ENCODE results near the gene CYP27B1.

The CYP27B1 gene

DNA sequence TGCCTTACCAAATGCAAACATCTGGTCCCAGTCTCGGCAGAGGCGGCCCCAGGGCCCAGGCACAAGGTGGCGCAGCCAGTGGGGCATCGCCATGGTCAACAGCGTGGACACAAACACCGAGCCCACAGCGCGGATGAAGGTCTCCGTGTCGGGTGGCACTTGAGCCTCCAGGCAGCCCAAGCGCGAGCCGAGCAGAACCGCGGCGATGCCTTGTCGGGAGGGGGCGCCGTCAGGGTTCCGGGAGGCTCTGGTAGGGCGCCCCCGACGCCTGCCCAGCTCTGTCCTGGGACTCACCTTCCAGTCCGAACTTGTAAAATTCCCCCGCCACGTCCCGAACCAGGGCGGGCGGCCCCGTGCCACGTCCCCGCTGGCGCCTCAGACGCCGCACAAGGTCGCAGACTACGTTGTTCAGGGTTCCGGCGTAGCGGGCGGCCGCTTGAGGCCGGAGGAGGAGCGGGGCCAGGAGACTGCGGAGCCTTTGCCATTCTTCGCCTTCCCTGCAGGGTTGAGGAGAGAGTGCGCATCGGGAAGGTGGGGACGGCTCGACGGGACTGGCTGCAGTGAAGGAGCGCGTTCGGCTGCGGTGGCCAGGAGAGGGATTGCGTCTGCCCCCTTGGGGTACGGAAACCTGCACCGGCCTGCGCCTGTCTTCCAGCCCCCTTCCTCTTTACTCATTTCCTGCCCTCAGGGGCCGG is 1.7 kb downstream of the CYP27B1 start:
- DNase-seq = no peak

DNA sequence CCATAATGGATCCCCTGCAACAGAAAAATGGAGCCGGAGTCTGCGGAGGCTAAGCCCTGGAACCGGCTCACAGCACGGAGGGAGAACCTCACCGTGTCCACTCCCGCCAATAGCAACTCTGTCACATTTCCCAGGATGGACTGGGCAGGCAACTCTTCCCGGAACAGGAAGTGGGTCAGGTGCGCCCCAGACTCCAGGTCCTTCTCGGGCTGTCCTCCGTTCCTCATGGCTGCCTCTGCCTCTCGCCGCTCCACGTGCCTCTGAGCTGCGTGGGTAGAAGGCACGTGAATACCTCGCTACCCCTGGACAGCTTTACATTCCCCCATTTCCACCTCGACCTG is 2.2 kb downstream of the CYP27B1 start:
- no peak for DNase-seq

DNA sequence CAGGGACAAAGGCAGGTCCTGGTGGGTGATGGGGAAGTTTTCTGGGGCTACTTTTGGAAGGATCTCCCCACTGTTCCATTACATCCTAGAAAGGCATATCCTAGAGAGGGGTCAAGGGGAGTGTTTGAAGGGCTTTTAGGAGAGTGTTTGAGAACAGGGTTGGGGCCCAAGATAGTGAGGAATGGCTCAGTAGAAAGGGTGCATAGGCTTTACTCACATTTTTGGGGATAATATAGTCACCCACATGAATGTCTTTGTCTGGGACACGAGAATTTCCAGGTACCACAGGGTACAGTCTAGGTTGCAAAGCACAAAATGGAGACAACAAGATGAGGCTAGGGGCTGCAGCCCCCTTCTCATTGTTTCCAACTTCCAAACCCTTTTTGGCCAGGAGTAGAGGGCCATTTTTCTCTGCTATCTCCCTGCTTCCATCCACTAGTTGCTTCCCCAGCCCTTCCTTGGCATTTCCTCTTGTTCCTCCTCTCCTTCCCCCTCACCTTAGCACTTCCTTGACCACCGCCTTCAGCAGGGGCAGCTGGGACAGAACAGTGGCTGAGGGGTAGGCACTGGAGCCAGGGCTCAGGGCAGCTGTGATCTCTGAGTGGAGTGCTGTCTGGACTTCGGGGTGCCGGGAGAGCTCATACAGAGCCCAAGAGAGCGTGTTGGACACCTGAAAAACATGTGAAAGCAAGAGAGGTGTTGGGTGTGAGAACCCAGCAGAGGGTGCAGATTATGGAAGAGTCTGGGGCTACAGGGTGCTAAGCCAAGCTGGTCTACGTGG is 2.8 kb downstream of the CYP27B1 start:
- no peak for DNase-seq

DNA sequence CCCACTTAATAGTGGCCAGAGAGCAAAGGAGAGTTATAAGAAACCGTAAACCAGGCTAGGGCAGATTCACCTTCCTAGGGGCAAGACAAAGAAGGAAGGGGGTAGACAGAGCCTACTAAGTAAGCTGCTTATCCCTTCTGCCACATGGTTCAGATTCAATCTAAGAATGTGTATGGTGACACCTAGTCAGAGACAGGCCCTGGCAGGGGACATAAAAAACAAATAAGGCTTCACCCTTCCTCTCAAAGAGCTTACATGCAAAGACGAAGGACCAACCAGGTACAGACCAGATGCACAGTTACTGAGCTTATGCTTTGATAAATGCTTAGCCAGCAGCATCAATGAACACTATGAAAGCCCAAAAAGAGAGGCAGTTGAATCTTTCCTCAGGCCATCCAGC is 4.4 kb downstream of the CYP27B1 start:
- no peak for DNase-seq

DNA sequence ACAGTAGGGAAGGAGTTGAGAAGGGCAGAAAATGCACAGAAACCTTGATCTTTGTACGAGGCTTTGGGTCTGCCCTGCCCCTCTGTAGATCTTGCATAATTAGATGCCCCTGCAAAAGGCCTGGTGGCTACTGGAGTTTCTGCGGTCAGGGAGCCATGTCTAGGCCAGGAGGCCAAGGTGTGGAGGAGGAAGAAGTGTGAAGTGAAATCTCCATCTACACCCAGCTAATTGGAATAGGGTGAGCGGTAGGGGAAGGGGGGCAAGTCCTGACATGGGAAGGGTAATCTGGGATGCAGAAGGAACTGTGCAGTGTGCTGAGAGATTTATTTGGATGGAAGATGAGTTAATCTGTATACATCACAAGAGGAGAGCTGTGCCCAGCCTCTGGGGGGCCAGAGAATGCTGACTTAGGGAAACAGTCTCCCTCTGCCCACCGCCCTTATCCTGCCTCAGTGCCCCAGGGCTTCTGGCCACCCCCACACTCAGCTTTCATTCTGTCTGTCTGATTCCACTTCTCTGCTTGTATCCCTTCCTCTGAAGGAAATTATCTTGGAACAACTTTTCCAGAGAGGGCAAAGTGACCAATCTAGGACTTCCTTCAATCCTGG is 5.4 kb downstream of the CYP27B1 start:
- DNase-seq = no peak

DNA sequence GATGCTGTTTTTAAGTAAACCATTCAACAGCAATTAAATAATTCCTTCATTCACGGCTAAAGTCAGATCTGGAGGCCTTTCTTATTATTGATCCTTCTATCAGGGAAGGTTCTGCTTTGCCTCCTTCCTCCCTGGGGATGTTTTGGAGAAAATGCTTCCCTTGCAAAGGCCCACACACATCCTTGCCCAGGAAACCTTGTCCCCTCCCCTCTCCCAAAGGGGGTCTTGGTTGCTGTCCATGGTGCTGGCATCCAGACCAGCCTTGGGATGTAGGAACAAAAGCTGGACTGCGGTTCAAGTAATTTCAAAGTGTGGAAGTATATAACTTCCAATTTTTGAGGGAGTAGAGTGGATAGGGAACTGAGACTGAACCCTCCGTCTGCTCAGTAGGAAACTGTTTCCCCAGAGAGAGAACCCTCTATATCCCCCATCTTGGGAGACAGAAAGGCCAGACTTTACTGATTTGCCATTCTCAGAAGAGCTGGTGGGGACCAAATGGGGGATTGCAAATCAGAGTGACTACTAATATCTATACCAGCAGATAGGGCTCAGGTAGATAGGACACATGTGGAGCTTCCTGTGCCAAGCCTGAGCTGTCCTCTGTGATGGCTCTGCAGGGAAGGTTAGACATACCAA is 6.4 kb downstream of the CYP27B1 start:
- DNase-seq = no peak

DNA sequence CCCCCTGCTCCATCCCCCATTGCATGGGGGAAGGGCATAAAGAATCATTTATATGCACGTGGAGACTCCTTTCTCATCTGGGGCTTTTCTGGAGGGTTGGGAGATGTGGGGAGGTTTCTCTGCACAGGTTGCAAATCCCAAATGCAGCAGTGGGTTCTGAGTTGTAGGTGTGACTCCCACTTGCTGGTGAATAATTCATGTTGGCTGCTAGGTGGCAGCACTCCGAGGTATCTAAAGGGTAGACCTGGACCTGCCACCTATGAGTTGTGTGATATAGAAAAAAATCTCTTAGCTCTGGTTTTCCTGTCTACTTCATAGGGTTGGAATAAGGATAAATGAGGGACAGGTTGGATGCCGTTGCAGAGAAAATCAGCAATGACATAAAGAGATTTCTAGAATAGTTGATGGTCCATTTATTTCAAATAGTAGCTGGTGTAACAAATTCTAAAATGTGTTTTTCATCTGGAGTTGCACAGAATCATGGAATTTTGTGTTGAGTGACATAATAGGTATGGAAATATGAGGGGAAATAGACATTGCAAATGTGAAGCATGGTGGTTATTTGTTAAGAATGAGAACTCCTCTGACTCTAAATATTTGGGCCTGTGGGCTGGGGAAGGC is 7.4 kb downstream of the CYP27B1 start:
- no peak for DNase-seq

DNA sequence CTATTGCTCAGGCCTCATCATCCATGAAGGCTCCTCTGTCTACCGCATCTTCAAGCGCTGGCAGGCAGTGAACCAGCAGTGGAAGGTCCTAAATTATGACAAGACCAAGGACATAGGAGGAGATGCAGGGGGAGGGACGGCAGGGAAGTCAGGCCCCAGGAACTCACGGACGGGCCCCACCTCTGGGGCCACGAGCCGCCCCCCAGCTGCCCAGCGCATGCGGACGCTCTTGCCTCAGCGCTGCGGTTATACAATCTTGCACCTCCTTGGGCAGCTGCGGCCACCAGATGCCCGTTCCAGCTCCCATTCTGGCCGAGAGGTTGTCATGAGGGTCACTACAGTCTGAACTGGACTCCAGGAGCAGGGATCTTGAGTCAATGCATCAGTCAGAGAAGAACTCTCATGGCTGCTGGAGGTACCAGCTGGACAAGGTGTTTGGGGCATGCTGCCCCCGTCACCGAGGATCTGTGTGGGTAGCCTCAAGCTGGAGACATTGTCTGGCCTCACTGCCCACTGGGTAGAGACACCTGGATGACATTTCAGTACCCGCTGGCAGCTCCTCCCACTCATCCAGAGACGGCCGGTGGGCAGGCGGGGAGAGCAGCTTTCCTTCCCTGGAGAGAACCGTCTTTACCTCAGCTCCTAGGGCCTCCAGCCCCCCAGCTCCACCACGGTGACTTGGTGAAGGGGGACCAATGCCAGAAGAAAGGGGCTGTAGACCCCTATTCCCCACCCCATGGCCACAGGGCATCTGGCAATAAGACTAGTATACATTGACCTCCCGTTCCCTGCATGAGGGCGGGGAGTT is 8.1 kb downstream of the CYP27B1 start:
- DNase-seq = no peak

DNA sequence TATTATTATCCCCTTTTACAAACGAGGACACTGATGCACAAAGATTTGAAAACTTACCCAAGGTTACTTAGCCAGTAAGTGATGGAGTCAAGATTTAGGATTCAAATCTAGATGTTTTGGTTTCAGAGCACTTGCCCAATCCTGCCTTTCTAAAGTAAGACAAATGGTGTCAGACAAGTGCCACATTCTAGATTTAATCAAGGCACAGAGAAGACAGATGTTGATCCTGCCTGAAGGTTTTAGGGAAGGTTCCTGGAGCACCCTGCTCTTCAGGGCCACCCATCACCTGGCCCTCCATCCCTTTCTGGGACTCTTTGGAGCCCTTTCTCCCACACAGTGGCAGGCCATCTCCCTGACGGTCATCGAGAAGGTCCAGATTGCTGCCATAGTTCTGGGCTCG is 9.1 kb downstream of the CYP27B1 start:
- no peak for DNase-seq

DNA sequence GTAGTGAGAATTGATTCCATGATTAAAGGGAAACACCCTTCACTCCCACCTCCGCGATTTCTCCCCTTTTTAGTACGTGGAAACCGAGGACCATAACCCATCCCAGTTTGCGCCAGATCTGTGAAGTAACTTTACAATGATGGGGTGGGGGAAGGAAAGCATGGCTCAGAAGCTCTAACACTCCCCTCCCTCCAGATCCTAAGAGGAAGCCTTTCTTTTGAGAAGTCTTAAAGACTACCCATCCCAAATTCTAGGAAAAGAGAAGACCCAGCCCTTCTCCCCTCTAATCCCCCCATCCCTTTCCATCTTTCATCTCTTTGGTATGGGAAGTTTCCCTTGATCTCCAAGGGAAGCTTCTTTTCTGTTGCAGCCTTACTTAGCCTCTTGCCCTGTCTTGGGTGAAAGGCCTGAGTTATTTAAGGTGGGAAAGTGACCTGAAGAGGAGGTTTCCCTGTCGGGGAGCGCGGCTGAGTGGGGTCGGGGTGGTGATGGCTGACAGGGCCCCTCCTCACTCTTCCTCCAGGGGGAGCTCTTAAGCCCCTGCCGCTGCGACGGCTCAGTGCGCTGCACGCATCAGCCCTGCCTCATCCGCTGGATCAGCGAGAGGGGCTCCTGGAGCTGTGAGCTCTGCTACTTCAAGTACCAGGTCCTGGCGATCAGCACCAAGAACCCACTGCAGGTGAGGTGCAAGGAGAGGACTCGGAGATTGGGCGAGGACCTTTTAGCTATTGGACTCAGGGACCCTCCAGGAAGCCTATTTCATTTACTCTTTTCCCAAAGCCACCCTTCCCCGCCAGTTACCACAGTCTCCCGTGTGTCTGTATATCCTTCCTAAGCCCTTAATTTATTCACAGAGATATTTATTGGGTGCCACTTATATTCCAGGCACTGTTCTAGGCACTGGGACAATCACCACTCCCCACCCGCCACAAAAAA is 10.2 kb downstream of the CYP27B1 start:
- peak; percentile 38 for DNase-seq

DNA sequence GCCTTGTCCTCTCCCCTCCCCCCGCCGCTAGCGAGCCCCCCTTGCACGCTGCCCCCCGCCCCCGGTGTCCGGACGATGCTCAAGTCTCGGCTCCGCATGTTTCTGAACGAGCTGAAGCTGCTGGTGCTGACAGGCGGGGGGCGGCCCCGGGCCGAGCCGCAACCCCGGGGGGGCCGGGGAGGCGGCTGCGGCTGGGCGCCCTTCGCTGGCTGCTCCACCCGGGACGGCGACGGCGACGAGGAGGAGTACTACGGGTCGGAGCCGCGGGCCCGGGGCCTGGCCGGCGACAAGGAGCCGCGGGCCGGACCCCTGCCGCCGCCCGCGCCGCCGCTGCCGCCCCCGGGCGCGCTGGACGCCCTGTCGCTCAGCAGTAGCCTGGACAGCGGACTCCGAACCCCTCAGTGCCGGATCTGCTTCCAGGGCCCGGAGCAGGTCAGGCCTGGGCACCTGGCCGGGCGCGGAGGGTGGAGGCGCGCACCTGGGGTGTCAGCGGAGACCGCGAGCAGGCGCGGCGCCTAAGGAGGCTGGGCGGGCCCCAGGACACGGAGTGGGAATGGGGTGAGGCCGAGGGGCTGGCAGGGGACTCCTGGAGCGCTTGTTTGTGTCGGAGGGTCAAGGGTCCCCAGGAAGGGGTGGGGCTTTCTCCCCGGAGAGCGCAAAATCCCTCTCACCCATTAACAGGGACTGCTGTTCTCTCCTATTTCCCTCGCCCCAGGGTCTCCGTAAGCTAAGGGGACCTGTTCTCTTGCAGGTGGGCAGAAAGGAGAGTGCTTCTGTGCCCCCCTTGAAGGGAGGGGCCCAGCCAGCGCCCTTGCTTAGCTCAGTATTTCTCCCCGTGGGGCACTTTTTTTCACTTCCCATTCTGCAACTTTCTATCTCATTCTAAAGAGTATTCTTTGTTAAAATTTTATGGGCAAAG is 11.2 kb downstream of the CYP27B1 start:
- no peak for DNase-seq

DNA sequence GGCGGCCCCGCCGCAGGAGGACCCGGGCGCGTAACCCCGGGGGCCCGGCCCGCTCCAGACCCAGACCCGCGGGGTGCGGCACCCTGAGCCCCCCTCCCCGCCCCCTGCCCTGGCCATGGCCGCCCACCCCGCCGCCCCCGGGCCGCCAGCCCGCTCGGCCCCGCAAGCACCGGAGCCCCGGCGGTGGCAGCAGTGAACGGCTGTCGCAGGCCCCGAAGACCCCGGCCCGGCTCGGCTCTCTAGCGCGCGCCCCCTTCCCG is 11.8 kb downstream of the CYP27B1 start:
- no peak for DNase-seq

DNA sequence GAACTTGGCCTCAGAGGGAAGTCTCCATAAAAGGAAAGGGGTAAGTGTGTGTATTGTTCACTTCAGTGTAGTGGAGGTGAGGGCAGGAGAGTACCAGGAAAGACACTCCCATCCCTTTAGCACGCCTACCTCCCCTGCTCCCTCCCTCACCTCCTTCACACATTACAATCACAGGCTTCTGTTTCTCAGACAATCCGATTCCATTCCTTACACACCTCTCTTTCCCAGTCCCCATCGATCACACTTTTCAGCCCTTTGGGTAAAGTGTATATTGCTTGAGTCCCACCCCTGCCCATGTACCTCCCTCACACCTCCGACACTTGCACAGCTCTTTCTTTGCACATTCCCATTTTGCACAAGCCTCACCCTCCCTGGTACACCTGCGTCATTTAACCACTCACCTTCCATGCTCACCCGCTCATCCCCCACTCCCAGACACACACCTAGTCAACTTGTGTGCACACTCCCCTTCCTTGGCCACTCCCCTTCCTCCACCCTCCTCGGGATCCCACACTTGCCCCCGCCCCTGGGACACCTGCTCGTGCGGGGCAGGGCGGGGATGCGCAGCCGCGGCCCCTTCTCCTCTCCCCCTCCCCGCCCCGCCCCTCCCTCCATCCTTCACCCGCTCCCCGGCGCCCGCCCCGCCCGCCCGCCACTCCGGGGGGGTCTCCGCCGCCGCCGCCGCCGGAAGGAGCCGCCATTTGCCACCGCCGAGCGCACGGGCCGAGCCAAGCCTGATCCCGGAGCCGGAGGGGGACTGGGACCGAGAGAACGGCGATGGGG is 12.3 kb downstream of the CYP27B1 start, which contains the start of gene MARCHF9:
TSS of gene MARCHF9 (plus strand) at position 693 of the 783 bp plus-strand sequence. CDS start 426 bp downstream, outside the sequence.
- peak; percentile 28 for DNase-seq

DNA sequence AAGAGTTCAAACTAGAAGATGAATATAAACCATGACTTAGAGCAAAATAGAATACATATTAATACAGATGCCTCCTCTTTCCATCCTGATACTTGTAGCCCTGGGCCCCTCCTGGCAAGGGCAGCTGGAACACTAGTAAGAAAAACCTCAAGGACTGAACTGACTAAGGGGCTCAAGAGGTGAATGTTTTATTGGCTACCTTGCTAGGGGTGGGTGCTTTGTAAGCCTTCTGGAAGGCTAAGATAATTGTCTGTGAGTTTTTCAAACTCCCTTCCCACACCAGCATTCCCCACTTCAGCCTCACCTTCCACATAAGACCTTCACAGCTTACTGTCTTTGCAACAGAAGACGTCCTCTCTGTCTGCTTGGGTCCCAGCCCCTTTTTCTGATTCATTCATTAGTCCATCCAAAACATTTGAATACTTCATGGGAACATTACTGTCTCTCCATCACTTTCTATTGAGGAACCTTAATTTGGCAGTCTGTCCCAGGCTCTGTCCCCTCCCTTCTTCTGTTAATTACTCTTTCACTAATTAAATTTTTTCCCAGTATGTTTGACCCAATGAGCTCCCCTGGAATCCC is 13.0 kb downstream of the CYP27B1 start:
- no peak for DNase-seq

DNA sequence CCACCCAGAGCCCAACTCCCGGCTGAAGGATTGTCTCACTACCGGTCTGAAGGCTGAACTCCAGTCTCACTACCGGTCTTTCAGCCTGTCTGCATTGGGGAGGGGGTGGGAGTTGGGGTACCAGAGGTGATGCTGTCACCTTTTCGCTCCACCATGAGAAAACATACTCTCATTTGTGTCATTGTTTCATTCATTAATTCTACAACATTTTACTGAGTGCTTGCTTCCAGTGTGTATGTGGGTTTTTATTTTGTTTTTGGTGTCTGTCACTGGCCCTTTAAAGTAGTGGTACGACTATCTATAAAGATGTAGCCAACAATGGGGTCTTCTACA is 14.2 kb downstream of the CYP27B1 start:
- no peak for DNase-seq

DNA sequence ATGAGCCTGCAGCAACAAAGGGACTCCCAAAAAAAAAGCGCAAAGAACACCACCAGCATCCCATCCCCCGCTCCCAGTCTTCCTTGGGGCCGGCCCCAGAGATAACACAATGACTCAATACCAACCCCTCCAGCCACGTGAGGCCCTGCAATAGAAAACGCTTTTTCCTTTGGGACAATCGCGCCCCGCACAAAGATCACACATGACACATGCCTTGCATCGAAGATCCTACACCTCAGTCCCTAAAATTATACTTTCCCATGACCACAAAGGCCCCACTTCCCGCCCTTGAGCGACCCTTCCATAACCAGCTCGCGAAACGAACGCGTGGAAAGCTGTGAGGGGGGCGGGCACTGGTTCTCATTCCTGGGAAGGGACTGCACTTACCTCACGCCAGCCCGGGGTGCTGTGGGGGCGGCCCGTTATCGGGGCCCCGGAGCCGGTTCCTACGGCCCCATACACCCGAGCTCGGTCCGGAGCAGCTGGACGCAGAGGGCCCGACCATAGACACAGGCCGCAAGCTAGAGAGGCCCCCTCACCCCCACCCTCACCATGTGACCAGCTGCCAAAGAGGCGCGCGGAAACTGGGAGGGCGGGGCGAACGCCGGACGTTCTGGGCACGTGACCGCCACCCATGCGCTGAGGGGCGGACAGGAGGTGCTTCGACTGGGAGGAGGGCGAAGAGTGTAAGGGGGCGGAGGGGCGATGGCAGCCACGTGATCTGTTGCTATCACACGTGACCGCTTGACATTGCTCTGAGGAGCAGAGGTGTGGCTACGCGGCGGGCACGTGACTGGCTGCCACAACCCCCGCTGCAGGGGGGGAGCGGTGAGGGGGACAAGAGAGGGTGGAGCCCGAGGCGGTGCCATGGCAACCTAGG is 14.8 kb downstream of the CYP27B1 start, which contains the start of gene CDK4:
TSS of gene CDK4 (minus strand) at position 523 of the 880 bp plus-strand sequence. CDS start 593 bp downstream, outside the sequence.
- peak; percentile 100 for DNase-seq

DNA sequence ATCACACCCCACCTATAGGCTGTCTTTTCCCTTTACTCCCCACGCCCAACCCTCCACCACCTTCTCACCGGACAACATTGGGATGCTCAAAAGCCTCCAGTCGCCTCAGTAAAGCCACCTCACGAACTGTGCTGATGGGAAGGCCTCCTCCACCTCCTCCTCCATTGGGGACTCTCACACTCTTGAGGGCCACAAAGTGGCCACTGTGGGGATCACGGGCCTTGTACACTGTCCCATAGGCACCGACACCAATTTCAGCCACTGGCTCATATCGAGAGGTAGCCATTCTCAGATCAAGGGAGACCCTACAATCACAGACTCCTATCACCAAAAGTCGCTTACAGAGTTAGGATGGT is 15.5 kb downstream of the CYP27B1 start:
- DNase-seq = no peak

Data from GDM1 (cell line).